HEK293T (cell line): ENCODE data around the gene MTA1.
A peak's percentile ranks its signal among the peaks of the same experiment; 100 is the strongest.

Experiments used
- CTCF ChIA-PET: fragments of 350-600 bp; formaldehyde crosslinking; extraction: SDS; loops from one replicate; lab custom pipeline; 2021; ENCODE audit warnings: antibody characterized with exemption, inconsistent platforms; lab: Yijun Ruan, JAX
- POLR2A ChIA-PET: fragments of 350-600 bp; formaldehyde crosslinking; extraction: SDS; loops from one replicate; lab custom pipeline; 2020; ENCODE audit warnings: antibody characterized with exemption, inconsistent platforms; lab: Yijun Ruan, JAX
- DNase-seq: peaks from one replicate; pipeline ENCODE4 v3.0.0; 2012; ENCODE audit warnings: mixed read lengths; ENCODE audit errors: extremely low spot score
- ARNT ChIP-seq: fragments of 450-650 bp; IDR thresholded peaks from 2 replicates; pipeline ENCODE4 v1.6.1; 2017; ENCODE audit warnings: mild to moderate bottlenecking
- BHLHE40 ChIP-seq: fragments of 450-650 bp; IDR thresholded peaks from 2 replicates; pipeline ENCODE4 v1.6.1; 2016; ENCODE audit warnings: mild to moderate bottlenecking, moderate library complexity, borderline replicate concordance
- CTBP1 ChIP-seq: fragments of 450-650 bp; IDR thresholded peaks from 2 replicates; pipeline ENCODE4 v1.6.1; 2016; ENCODE audit warnings: borderline replicate concordance
- ELF4 ChIP-seq: fragments of 450-650 bp; IDR thresholded peaks from 2 replicates; pipeline ENCODE4 v1.6.1; 2017; ENCODE audit warnings: antibody characterized with exemption
- FOXA1 ChIP-seq: fragments of 450-650 bp; IDR thresholded peaks from 2 replicates; pipeline ENCODE4 v1.6.1; 2016; ENCODE audit warnings: mild to moderate bottlenecking
- FOXK2 ChIP-seq: fragments of 450-650 bp; IDR thresholded peaks from 2 replicates; pipeline ENCODE4 v1.6.1; 2016; ENCODE audit warnings: mild to moderate bottlenecking
- FOXM1 ChIP-seq: fragments of 450-650 bp; IDR thresholded peaks from 2 replicates; pipeline ENCODE4 v1.6.1; 2017; ENCODE audit warnings: mild to moderate bottlenecking, borderline replicate concordance
- HDGF ChIP-seq: fragments of 450-650 bp; IDR thresholded peaks from 2 replicates; pipeline ENCODE4 v1.6.1; 2017; ENCODE audit warnings: antibody characterized with exemption, borderline replicate concordance
- L3MBTL2 ChIP-seq: fragments of 450-650 bp; conservative IDR thresholded peaks from 2 replicates; pipeline ENCODE4 v1.6.1; 2016; ENCODE audit warnings: mild to moderate bottlenecking
- LEF1 ChIP-seq: fragments of 450-650 bp; IDR thresholded peaks from 2 replicates; pipeline ENCODE4 v1.6.1; 2017; ENCODE audit warnings: mild to moderate bottlenecking, borderline replicate concordance
- NFRKB ChIP-seq: fragments of 450-650 bp; IDR thresholded peaks from 2 replicates; pipeline ENCODE4 v1.6.1; 2016; ENCODE audit warnings: mild to moderate bottlenecking, moderate library complexity
- PKNOX1 ChIP-seq: fragments of 450-650 bp; IDR thresholded peaks from 2 replicates; pipeline ENCODE4 v1.6.1; 2016
- SP1 ChIP-seq: fragments of 450-650 bp; IDR thresholded peaks from 2 replicates; pipeline ENCODE4 v1.6.1; 2017
- SUZ12 ChIP-seq: fragments of 450-650 bp; IDR thresholded peaks from 2 replicates; pipeline ENCODE4 v1.6.1; 2016; ENCODE audit warnings: mild to moderate bottlenecking
- TARDBP ChIP-seq: fragments of 450-650 bp; IDR thresholded peaks from 2 replicates; pipeline ENCODE4 v1.6.1; 2016
- ZNF384 ChIP-seq: fragments of 450-650 bp; IDR thresholded peaks from 2 replicates; pipeline ENCODE4 v1.6.1; 2016

MTA1 gene

GRCh38 chr14:105413544-105413886 lies 6.1 kb upstream of the MTA1 start:
- ChIA-PET CTCF (no interaction called here), POLR2A (interaction anchor here (1.6 kb wide), 1 partner anchor 14 kb away, joined by 5 read pairs; no protein-coding TSS in a partner anchor)
- no peak for TF ChIP-seq ZNF384
- TF ChIP-seq TARDBP, result no peak
- no peak for TF ChIP-seq FOXM1
- no peak for TF ChIP-seq CTBP1
- no peak for TF ChIP-seq BHLHE40
- no peak for TF ChIP-seq NFRKB
- TF ChIP-seq SP1, result no peak
- no peak for TF ChIP-seq LEF1
- TF ChIP-seq L3MBTL2, result no peak
- no peak for TF ChIP-seq FOXK2
- TF ChIP-seq FOXA1, result no peak
- no peak for TF ChIP-seq ARNT
- no peak for TF ChIP-seq PKNOX1
- TF ChIP-seq SUZ12, result no peak
- no peak for TF ChIP-seq ELF4
- no peak for TF ChIP-seq HDGF
- DNase-seq, result no peak

GRCh38 chr14:105414456-105415371 lies 4.9 kb upstream of the MTA1 start:
- no peak for TF ChIP-seq SUZ12
- TF ChIP-seq BHLHE40, result no peak
- TF ChIP-seq ELF4, result no peak
- TF ChIP-seq TARDBP, result no peak
- no peak for TF ChIP-seq L3MBTL2
- no peak for TF ChIP-seq ZNF384
- no peak for TF ChIP-seq FOXM1
- no peak for TF ChIP-seq SP1
- DNase-seq, result peak; percentile 74
- ChIA-PET CTCF (interaction anchor here (0.6 to 1.2 kb wide), 2 partner anchors 66 to 133 kb away, joined by 3 to 6 read pairs; no protein-coding TSS in a partner anchor), POLR2A (interaction anchor here (1.3 to 1.6 kb wide), 2 partner anchors 16 kb away, joined by 5 read pairs; partner anchors contain the start of gene TEX22)

GRCh38 chr14:105415481-105416428 lies 3.9 kb upstream of the MTA1 start:
- DNase-seq, result no peak
- CTCF ChIA-PET, result interaction anchor here (1.2 kb wide), 1 partner anchor 65 kb away, joined by 3 read pairs; no protein-coding TSS in a partner anchor
- POLR2A ChIA-PET, result interaction anchor here (1.3 kb wide), 1 partner anchor 17 kb away, joined by 5 read pairs; the partner anchor contains the start of gene TEX22
- TF ChIP-seq NFRKB (no peak), PKNOX1 (no peak), ELF4 (no peak), FOXM1 (no peak), L3MBTL2 (no peak), HDGF (no peak), LEF1 (no peak), BHLHE40 (no peak), SP1 (no peak), ZNF384 (no peak), TARDBP (no peak), FOXA1 (no peak), CTBP1 (no peak), SUZ12 (no peak)

GRCh38 chr14:105416671-105417070 lies 3.0 kb upstream of the MTA1 start:
- TF ChIP-seq NFRKB, result no peak
- no peak for TF ChIP-seq SUZ12
- TF ChIP-seq FOXA1, result no peak
- no peak for TF ChIP-seq ARNT
- TF ChIP-seq L3MBTL2, result no peak
- TF ChIP-seq TARDBP, result no peak
- TF ChIP-seq ZNF384, result no peak
- TF ChIP-seq FOXK2, result no peak
- TF ChIP-seq PKNOX1, result no peak
- no peak for TF ChIP-seq FOXM1
- TF ChIP-seq LEF1, result no peak
- TF ChIP-seq ELF4, result no peak
- TF ChIP-seq SP1, result no peak

GRCh38 chr14:105417690-105418121 lies 1.9 kb upstream of the MTA1 start:
- no peak for DNase-seq
- no peak for TF ChIP-seq FOXK2
- no peak for TF ChIP-seq LEF1
- no peak for TF ChIP-seq ELF4
- TF ChIP-seq NFRKB, result no peak
- no peak for TF ChIP-seq ZNF384
- TF ChIP-seq PKNOX1, result no peak
- TF ChIP-seq BHLHE40, result no peak
- TF ChIP-seq L3MBTL2, result no peak
- no peak for TF ChIP-seq SUZ12
- TF ChIP-seq CTBP1, result no peak
- no peak for TF ChIP-seq FOXM1
- CTCF ChIA-PET, result no interaction called here
- POLR2A ChIA-PET, result interaction anchor here (1.7 kb wide), 1 partner anchor 9 kb away, joined by 6 read pairs; no protein-coding TSS in a partner anchor

More at GRCh38 chr14:105416671-105417070, 3.0 kb upstream of the MTA1 start:
- no peak for DNase-seq
- POLR2A ChIA-PET, result no interaction called here
- CTCF ChIA-PET, result no interaction called here
